Heart left ventricle (tissue), 16 donors: ENCODE results near the gene FFAR3. TPM values are rescaled to one million over a fixed set of nuclear protein-coding genes. Genes with fewer than 3 reads are reported as not detected.

Source experiments
- ATAC-seq, 4 donors: fragments of 200-7000 bp; cut with Tn5 transposase; one replicate each; pipeline ENCODE4 v1.9.1; 2020 to 2022; ENCODE audit warnings: moderate library complexity in 4 of 4, mild to moderate bottlenecking in 3 of 4, moderate number of reproducible peaks in 1 of 4
- DNase-seq, 5 donors: peaks; one replicate each; pipeline ENCODE4 v3.0.0-alpha.2; 2020
- H3K27ac ChIP-seq, 12 donors: fragments of 200-600 bp; sonication (generic) in 4 of 12; one replicate each; pipeline versions ENCODE4 v1.5.0 to v1.8.0; 2016 to 2022; ENCODE audit warnings: mild to moderate bottlenecking in 2 of 12
- H3K27me3 ChIP-seq, 9 donors: fragments of 200-600 bp; sonication (generic) in 2 of 9; one replicate each; pipeline versions ENCODE4 v1.5.1 to v1.8.0; 2016 to 2022; ENCODE audit warnings: mild to moderate bottlenecking in 3 of 9
- H3K36me3 ChIP-seq, 9 donors: fragments of 200-600 bp; sonication (generic) in 2 of 9; one replicate each; pipeline versions ENCODE4 v1.5.0 to v1.8.0; 2018 to 2022; ENCODE audit warnings: mild to moderate bottlenecking in 2 of 9
- H3K4me1 ChIP-seq, 12 donors: fragments of 200-600 bp; sonication (generic) in 4 of 12; one replicate each; pipeline versions ENCODE4 v1.5.0 to v1.8.0; 2016 to 2022; ENCODE audit warnings: mild to moderate bottlenecking in 3 of 12
- H3K4me3 ChIP-seq, 12 donors: fragments of 200-600 bp; sonication (generic) in 4 of 12; one replicate each; pipeline versions ENCODE4 v1.5.0 to v1.8.0; 2017 to 2022; ENCODE audit warnings: mild to moderate bottlenecking in 9 of 12, moderate library complexity in 4 of 12
- H3K9me3 ChIP-seq, 12 donors: fragments of 200-600 bp; sonication (generic) in 4 of 12; one replicate each; pipeline versions ENCODE4 v1.5.0 to v1.8.0; 2016 to 2022; ENCODE audit warnings: mild to moderate bottlenecking in 1 of 12
- POLR2A ChIP-seq, 2 donors: fragments of 450-650 bp; IDR thresholded peaks; one replicate each; pipeline ENCODE4 v1.6.1; 2017; ENCODE audit warnings: antibody characterized with exemption in 2 of 2, mild to moderate bottlenecking in 2 of 2, moderate library complexity in 2 of 2
- WGBS, 4 donors: extraction: QIAGEN DNeasy Blood & Tissue Kit in 2 of 4; methylation state at CpG; one replicate each; pipeline versions ENCODE4 v1.1.5 to v1.1.7; 2013 to 2018; 5-methylcytosine and 5-hydroxymethylcytosine counted together
- intact Hi-C, 10 donors: fragments of 100-400 bp; cut with DNase I; formaldehyde crosslinking; loops; one replicate each; pipeline versions ENCODE4 v1.11.1 to v1.14.2; 2022
- microRNA-seq, 4 donors: library from miRNA; unstranded; fragments of <30 nt; microRNA quantifications; one replicate each; pipeline versions ENCODE4 to v1.2.0, GENCODE V29; 2017 to 2020
- polyA plus RNA-seq, 2 donors: library from polyadenylated mRNA; stranded (reverse); fragments of 200-250 nt; gene quantifications; one replicate each; pipeline ENCODE4 v1.2.3, GENCODE V29; 2013
- total RNA-seq, 9 donors: library from RNA; depleted of rRNA in 2 of 9; stranded (reverse); fragments of >200 nt in 2 of 9; fragmentation: NEBNext Ultra II Directional in 3 of 9; extraction: Animal tissue kit (Norgen Biotek cat#: 25700) in 3 of 9; gene quantifications; one replicate each; pipeline versions ENCODE4 v1.1.0 to v1.2.4, GENCODE V29; 2016 to 2023
- TF ChIP-seq, protein P1 (sequence below), 12 donors: fragments of 200-600 bp; sonication (generic) in 4 of 12; IDR thresholded peaks; one replicate each; pipeline versions ENCODE4 v1.5.0 to v1.8.0; 2018 to 2022; ENCODE audit warnings: antibody characterized with exemption in 12 of 12, mild to moderate bottlenecking in 5 of 12
- donor health status: ischemic (EF 13 %, LVEDD 7.1; RV severe dilation, severe dysfunction).
- donor health status: healthy with polysubstance abuse.
- donor health status: DM: no; HTN: yes; CAD: no.
- donor health status: DM: no; HTN: no; CAD: no.
- donor health status: ischemic (EF 25% LVEDD 6.9; RV normal size, moderate dysfunction).
- donor health status: ischemic (EF 25% LVEDD 5.7; RV mildly dilated, moderate dysfunction).
- donor health status: healthy.
- donor health status: DM: yes; HTN: yes; CAD: no.
- donor health status: ischemic (EF 35%, LVEDD 5.7; RV mildly dilated, moderate dysfunction).
- donor health status: nonischemic (EF 11% LVEDD 7.7; RV severe dilation, severe dysfunction).
- donor health status: DM: yes; HTN: yes; CAD: no.
- donor health status: PGD.
- donor health status: ischemic (EF 29% LVEDD 5.4; RV normal size, mild dysfunction).
- donor health status: nonischemic (EF 23%, LVEDD 6.1; RV moderate dilation, normal function).

Gene FFAR3
- total and polyA plus RNA-seq, 11 donors: 0.11 to 0.96 (median 0.15) TPM; not detected in 8

DNA sequence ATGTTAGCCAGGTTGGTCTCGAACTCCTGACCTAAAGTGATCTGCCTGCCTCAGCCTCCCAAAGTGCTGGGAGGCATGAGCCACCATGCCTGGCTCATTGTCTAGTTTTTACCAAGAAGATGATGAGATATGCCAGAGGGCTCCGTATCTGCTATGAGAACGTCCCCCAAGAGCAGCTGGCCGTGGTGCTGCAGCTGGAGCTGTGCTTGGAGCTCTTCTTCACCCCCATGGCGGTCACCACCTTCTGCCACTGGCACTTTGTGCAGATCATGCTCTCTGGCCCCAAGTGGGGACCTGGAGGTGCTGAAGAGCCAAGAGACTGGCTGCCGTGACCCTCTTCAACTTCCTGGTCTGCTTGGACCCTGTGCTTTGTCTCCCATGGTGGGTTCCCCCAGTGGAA is 49.4 kb downstream of the FFAR3 start:
- DNase-seq: no peak
- Histone ChIP-seq H3K27ac (no peak overlapping the region), H3K36me3 (no peaks in the 10 kb centered on the region), H3K4me1 (peaks cover 0 to 7% (median 0%) of the 10 kb centered on the region in 12 donors), H3K27me3 (no peaks in the 10 kb centered on the region), H3K9me3 (no peaks in the 10 kb centered on the region), H3K4me3 (no peak overlapping the region)
- no peak for TF ChIP-seq POLR2A (IDR thresholded peaks at IDR 0.05)
- TF ChIP-seq, protein P1, sequence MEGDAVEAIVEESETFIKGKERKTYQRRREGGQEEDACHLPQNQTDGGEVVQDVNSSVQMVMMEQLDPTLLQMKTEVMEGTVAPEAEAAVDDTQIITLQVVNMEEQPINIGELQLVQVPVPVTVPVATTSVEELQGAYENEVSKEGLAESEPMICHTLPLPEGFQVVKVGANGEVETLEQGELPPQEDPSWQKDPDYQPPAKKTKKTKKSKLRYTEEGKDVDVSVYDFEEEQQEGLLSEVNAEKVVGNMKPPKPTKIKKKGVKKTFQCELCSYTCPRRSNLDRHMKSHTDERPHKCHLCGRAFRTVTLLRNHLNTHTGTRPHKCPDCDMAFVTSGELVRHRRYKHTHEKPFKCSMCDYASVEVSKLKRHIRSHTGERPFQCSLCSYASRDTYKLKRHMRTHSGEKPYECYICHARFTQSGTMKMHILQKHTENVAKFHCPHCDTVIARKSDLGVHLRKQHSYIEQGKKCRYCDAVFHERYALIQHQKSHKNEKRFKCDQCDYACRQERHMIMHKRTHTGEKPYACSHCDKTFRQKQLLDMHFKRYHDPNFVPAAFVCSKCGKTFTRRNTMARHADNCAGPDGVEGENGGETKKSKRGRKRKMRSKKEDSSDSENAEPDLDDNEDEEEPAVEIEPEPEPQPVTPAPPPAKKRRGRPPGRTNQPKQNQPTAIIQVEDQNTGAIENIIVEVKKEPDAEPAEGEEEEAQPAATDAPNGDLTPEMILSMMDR (IDR thresholded peaks at IDR 0.05): no peak
- 73 to 85% (median 83%) methylated on average over 4 to 6 of the region's 6 CpGs for WGBS, 4 donors
- ATAC-seq: no peak
- intact Hi-C loops: no loop called here

DNA sequence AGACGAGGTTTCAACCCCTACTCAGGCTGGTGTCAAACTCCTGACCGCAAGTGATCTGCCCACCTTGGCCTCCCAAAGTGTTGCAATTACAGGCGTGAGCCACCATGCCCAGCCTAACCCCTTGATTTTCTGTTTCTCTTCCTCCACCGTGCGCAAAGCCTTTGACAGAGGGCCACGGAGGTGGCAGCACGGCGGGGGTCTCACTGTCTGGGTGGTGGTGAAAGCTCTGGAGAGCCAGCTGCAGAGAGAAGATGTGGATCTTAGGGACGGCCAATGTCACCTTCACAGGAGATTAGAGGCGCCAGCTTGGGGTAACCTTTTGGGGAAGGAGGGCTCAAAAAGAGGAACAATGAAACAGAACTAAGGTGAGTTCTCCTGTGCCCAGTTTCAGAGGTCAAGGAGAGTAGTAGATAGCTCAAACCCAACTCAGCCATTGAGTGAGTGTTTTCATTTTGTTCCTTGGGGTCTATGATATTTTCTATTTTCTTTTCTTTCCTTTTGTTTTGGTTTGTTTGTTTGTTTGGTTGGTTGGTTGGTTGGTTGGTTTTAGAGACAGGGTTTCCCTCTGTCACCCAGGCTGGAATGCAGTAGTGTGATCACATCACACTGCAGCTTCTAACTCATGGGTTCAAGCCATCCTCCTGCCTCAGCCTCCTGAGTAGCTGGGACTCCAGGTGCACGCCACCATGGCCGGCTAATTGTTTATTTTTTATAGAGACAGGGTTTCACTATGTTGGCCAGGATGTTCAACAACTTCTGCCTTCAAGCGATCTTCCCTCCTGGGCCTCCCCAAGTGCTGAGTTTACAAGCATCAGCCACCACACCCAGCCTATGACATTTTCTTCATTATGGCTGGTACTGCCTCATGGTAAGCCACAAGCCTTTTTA is 50.3 kb downstream of the FFAR3 start:
- TF ChIP-seq, protein P1 (IDR thresholded peaks at IDR 0.05): no peak
- no peak for TF ChIP-seq POLR2A (IDR thresholded peaks at IDR 0.05)
- H3K27ac ChIP-seq: no peak overlapping the region
- no peaks in the 10 kb centered on the region for H3K4me1 ChIP-seq
- H3K36me3 ChIP-seq: no peaks in the 10 kb centered on the region
- H3K9me3 ChIP-seq: no peaks in the 10 kb centered on the region
- ATAC-seq (no peak), DNase-seq (no peak)
- intact Hi-C loops: no loop called here
- 91 to 92% (median 91%) methylated on average over 13 of the region's 13 CpGs for WGBS, 4 donors
- H3K4me3 ChIP-seq: no peak overlapping the region
- no peaks in the 10 kb centered on the region for H3K27me3 ChIP-seq

DNA sequence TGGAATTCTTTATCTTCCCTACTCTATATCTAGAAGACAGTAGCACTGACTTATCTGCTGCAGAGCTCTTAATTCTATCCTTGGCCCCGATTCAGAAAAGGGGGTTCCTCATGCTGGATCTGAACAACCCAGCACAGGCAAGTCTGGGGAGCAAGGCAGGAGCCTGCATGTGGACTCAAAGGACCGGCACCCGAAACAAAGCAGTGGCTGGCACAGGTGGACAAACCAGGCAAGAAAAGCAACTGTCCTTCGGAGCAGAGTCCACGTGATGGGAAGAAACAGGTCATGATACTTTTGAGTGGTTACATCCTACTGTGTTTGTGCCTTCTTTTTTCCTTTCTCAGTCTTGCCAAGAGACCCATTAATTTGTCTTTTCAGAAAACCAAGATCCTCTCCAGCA is 50.9 kb downstream of the FFAR3 start:
- WGBS, 4 donors: 74 to 81% (median 78%) methylated on average over 5 of the region's 5 CpGs

More for the DNA sequence above, 50.9 kb downstream of the FFAR3 start:
- Histone ChIP-seq H3K27ac (no peak overlapping the region), H3K27me3 (no peaks in the 10 kb centered on the region), H3K9me3 (no peaks in the 10 kb centered on the region), H3K4me1 (no peaks in the 10 kb centered on the region), H3K36me3 (no peaks in the 10 kb centered on the region), H3K4me3 (no peak overlapping the region)
- intact Hi-C loops: no loop called here
- DNase-seq (no peak), ATAC-seq (no peak)
- TF ChIP-seq POLR2A (IDR thresholded peaks at IDR 0.05): no peak
- TF ChIP-seq, protein P1 (IDR thresholded peaks at IDR 0.05): no peak

Small RNA genes lying within 50 kb of the gene (microRNA-seq; reads per million reads assigned to microRNA genes)
- 0 to 0.06 (median 0) reads per million in 4 donors for gene MIR5196

Other genes with a start within 250 kb of the FFAR3 start
- gene FXYD3, start 242.6 kb upstream of the FFAR3 start, total RNA-seq: 1 to 10 TPM in 2 of 9 donors, under 1 TPM in 4, not detected in 3; 0.37 to 2.5 (median 0.80) TPM
- gene FXYD3, start 242.6 kb upstream of the FFAR3 start, polyA plus RNA-seq: 1 to 10 TPM in 1 of 2 donors, under 1 TPM in 1; 0.98 to 1.1 TPM
- gene LGI4, start 223.4 kb upstream of the FFAR3 start, total RNA-seq: 10 to 100 TPM in 3 of 9 donors, 1 to 10 TPM in 6; 2.2 to 15.1 (median 6.0) TPM
- 10 to 100 TPM in 1 of 2 donors, 1 to 10 TPM in 1; 4.2 to 14.2 TPM for gene LGI4, start 223.4 kb upstream of the FFAR3 start, polyA plus RNA-seq
- gene FXYD1, start 219.6 kb upstream of the FFAR3 start, total RNA-seq: 100 to 1,000 TPM; 261 to 631 (median 412) TPM
- 100 to 1,000 TPM; 129 to 439 TPM for gene FXYD1, start 219.6 kb upstream of the FFAR3 start, polyA plus RNA-seq
- under 1 TPM in 3 of 9 donors, not detected in 6; 0.21 to 0.52 (median 0.28) TPM for gene FXYD7, start 215.2 kb upstream of the FFAR3 start, total RNA-seq
- gene FXYD7, start 215.2 kb upstream of the FFAR3 start, polyA plus RNA-seq: not detected
- 10 to 100 TPM; 15.3 to 87.9 (median 19.5) TPM for gene FXYD5, start 203.7 kb upstream of the FFAR3 start, total RNA-seq
- 10 to 100 TPM; 31.0 to 59.2 TPM for gene FXYD5, start 203.7 kb upstream of the FFAR3 start, polyA plus RNA-seq
- not detected for gene FAM187B, start 129.7 kb upstream of the FFAR3 start, total RNA-seq
- under 1 TPM in 1 of 2 donors, not detected in 1; 0.06 TPM for gene FAM187B, start 129.7 kb upstream of the FFAR3 start, polyA plus RNA-seq
- 1 to 10 TPM; 2.8 to 9.0 (median 5.3) TPM for gene LSR, start 109.5 kb upstream of the FFAR3 start, total RNA-seq
- gene LSR, start 109.5 kb upstream of the FFAR3 start, polyA plus RNA-seq: 10 to 100 TPM in 1 of 2 donors, 1 to 10 TPM in 1; 4.8 to 10.5 TPM
- gene USF2, start 89.5 kb upstream of the FFAR3 start, total RNA-seq: 100 to 1,000 TPM; 138 to 201 (median 159) TPM
- 100 to 1,000 TPM; 134 to 251 TPM for gene USF2, start 89.5 kb upstream of the FFAR3 start, polyA plus RNA-seq
- 1 to 10 TPM in 2 of 9 donors, under 1 TPM in 2, not detected in 5; 0.19 to 2.4 (median 1.1) TPM for gene HAMP, start 75.9 kb upstream of the FFAR3 start, total RNA-seq
- 10 to 100 TPM in 1 of 2 donors, not detected in 1; 22.0 TPM for gene HAMP, start 75.9 kb upstream of the FFAR3 start, polyA plus RNA-seq
- under 1 TPM in 1 of 9 donors, not detected in 8; 0.72 TPM for gene MAG, start 66.3 kb upstream of the FFAR3 start, total RNA-seq
- gene MAG, start 66.3 kb upstream of the FFAR3 start, polyA plus RNA-seq: under 1 TPM in 1 of 2 donors, not detected in 1; 0.30 TPM
- gene CD22, start 29.3 kb upstream of the FFAR3 start, total RNA-seq: 1 to 10 TPM in 5 of 9 donors, under 1 TPM in 2, not detected in 2; 0.20 to 3.3 (median 1.2) TPM
- gene CD22, start 29.3 kb upstream of the FFAR3 start, polyA plus RNA-seq: under 1 TPM; 0.11 to 0.36 TPM
- not detected for gene FFAR1, start 10.6 kb upstream of the FFAR3 start, total RNA-seq
- gene FFAR1, start 10.6 kb upstream of the FFAR3 start, polyA plus RNA-seq: not detected
- gene GPR42, start 12.6 kb downstream of the FFAR3 start, total RNA-seq: not detected
- gene GPR42, start 12.6 kb downstream of the FFAR3 start, polyA plus RNA-seq: not detected
- gene FFAR2, start 89.8 kb downstream of the FFAR3 start, total RNA-seq: 1 to 10 TPM in 2 of 9 donors, under 1 TPM in 6, not detected in 1; 0.12 to 3.4 (median 0.40) TPM
- under 1 TPM in 1 of 2 donors, not detected in 1; 0.15 TPM for gene FFAR2, start 89.8 kb downstream of the FFAR3 start, polyA plus RNA-seq
- not detected for gene KRTDAP, start 132.0 kb downstream of the FFAR3 start, total RNA-seq
- gene KRTDAP, start 132.0 kb downstream of the FFAR3 start, polyA plus RNA-seq: not detected
- 10 to 100 TPM in 7 of 9 donors, 1 to 10 TPM in 2; 7.8 to 26.9 (median 12.1) TPM for gene DMKN, start 155.2 kb downstream of the FFAR3 start, total RNA-seq
- 10 to 100 TPM; 18.2 to 38.8 TPM for gene DMKN, start 155.2 kb downstream of the FFAR3 start, polyA plus RNA-seq
- not detected for gene SBSN, start 169.9 kb downstream of the FFAR3 start, total RNA-seq
- not detected for gene SBSN, start 169.9 kb downstream of the FFAR3 start, polyA plus RNA-seq
- gene GAPDHS, start 175.0 kb downstream of the FFAR3 start, total RNA-seq: not detected
- gene GAPDHS, start 175.0 kb downstream of the FFAR3 start, polyA plus RNA-seq: not detected
- gene TMEM147, start 187.2 kb downstream of the FFAR3 start, total RNA-seq: 100 to 1,000 TPM in 3 of 9 donors, 10 to 100 TPM in 6; 68.9 to 121 (median 81.6) TPM
- 100 to 1,000 TPM; 103 to 191 TPM for gene TMEM147, start 187.2 kb downstream of the FFAR3 start, polyA plus RNA-seq
- not detected for gene ATP4A, start 205.2 kb downstream of the FFAR3 start, total RNA-seq
- gene ATP4A, start 205.2 kb downstream of the FFAR3 start, polyA plus RNA-seq: not detected
- not detected for gene PMIS2, start 227.7 kb downstream of the FFAR3 start, total RNA-seq
- not detected for gene PMIS2, start 227.7 kb downstream of the FFAR3 start, polyA plus RNA-seq